NCI-H226 (cell line): ENCODE measurements around the gene COA6.
A peak's percentile ranks its signal among the peaks of the same experiment; 100 is the strongest.

ENCODE experiments used
- DNase-seq: peaks from one replicate; pipeline ENCODE4 v3.0.0-alpha.2; 2015

COA6 gene

DNA sequence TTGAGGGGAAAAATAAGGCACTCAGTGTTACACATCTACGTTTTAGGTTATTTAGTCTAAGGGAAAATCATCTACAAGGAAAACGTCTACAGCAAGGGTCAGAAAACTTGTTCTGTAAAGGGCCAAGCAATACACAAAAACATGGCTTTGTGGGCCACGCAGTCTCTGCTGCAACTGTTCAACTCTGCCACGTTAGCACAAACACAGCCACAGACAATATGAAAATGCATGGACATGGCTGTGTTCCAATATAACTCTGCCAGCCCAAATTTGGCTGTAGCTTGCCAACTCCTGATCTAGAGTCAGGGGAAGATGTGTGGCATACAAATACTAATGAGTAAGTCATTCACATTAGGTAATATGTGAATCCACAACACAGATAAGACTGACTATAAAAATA is 40.7 kb downstream of the COA6 start:
- DNase-seq, result no peak

GRCh38 chr1:234427950-234428646 is 54.8 kb downstream of the COA6 start:
- DNase-seq, result no peak

GRCh38 chr1:234429434-234429806 is 56.2 kb downstream of the COA6 start:
- no peak for DNase-seq

DNA sequence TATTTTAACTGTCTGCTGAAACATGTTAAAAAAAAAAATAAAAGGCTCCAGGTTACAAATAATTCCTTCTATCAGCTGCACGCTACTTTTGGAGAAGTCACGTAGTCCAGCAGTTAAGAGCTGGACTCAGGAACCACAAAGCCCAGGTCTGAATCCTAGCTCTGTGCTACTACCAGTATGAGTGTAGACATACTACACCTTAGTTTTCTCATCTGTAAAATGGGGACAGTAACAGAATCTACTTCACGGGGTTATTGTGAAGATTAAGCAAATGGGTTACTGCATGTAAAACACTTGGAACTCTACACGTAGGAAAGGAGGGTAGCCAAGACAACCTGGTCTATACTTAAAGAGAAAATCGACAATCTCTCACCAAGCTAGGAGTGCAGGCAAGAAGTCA is 57.4 kb downstream of the COA6 start:
- no peak for DNase-seq

GRCh38 chr1:234431255-234431654 is 58.0 kb downstream of the COA6 start:
- DNase-seq, result no peak

- DNase-seq, result peak; percentile 34
Measured at GRCh38 chr1:234433563-234434285, 60.5 kb downstream of the COA6 start.
